Karpas-422 (cell line): Measurements from ENCODE around the gene FAM163B. TPM values are rescaled to one million over a fixed set of nuclear protein-coding genes. Genes with fewer than 3 reads are reported as not detected.
A peak's percentile ranks its signal among the peaks of the same experiment; 100 is the strongest.

Experiments used
- DNase-seq: peaks from one replicate; pipeline ENCODE4 v3.0.0-alpha.2; 2015
- H2AFZ ChIP-seq: fragments of 200-600 bp; sonication (generic); 2 replicates; pipeline ENCODE4 v1.6.1; 2014; ENCODE audit warnings: antibody characterized with exemption, low read length, mixed read lengths
- H3K27ac ChIP-seq: fragments of 200-600 bp; sonication (generic); 2 replicates; pipeline ENCODE4 v1.5.1; 2014; ENCODE audit warnings: mild to moderate bottlenecking, low read length, moderate library complexity
- H3K27me3 ChIP-seq: fragments of 200-600 bp; sonication (generic); 2 replicates; pipeline ENCODE4 v1.6.1; 2014; ENCODE audit warnings: low read length, mixed read lengths
- H3K36me3 ChIP-seq: fragments of 200-600 bp; sonication (generic); 2 replicates; pipeline ENCODE4 v1.6.1; 2014; ENCODE audit warnings: low read length, mixed read lengths; ENCODE audit not compliant: insufficient read depth
- H3K4me1 ChIP-seq: fragments of 200-600 bp; sonication (generic); 2 replicates; pipeline ENCODE4 v1.6.1; 2014; ENCODE audit warnings: mild to moderate bottlenecking, low read length, mixed read lengths
- H3K4me2 ChIP-seq: fragments of 200-600 bp; sonication (generic); 2 replicates; pipeline ENCODE4 v1.6.1; 2014; ENCODE audit warnings: low read length, low read depth, mild to moderate bottlenecking; ENCODE audit not compliant: poor library complexity, severe bottlenecking
- H3K4me3 ChIP-seq: fragments of 200-600 bp; sonication (generic); 2 replicates; pipeline ENCODE4 v1.5.1; 2014; ENCODE audit warnings: mild to moderate bottlenecking, antibody characterized with exemption, low read length, mixed read lengths
- H3K79me2 ChIP-seq: fragments of 200-600 bp; sonication (generic); 2 replicates; pipeline ENCODE4 v1.6.1; 2014; ENCODE audit warnings: mild to moderate bottlenecking, low read length, mixed read lengths
- H3K9ac ChIP-seq: fragments of 200-600 bp; sonication (generic); 2 replicates; pipeline ENCODE4 v1.6.0; 2014; ENCODE audit warnings: low read length
- H3K9me2 ChIP-seq: fragments of 200-600 bp; sonication (generic), shearing (Covaris generic); replicated peaks from 2 replicates; pipeline ENCODE4 v1.6.0; 2014; ENCODE audit warnings: mild to moderate bottlenecking, low read length, moderate library complexity; ENCODE audit not compliant: insufficient read depth
- H3K9me3 ChIP-seq: fragments of 300-700, 200-600 bp; sonication (generic); 2 replicates; pipeline ENCODE4 v1.6.1; 2014; ENCODE audit warnings: low read length, mixed read lengths
- H4K20me1 ChIP-seq: fragments of 200-600 bp; sonication (generic); 2 replicates; pipeline ENCODE4 v1.6.1; 2014; ENCODE audit warnings: mild to moderate bottlenecking, antibody characterized with exemption, low read length, low read depth; ENCODE audit not compliant: insufficient read depth
- total RNA-seq: library from RNA; depleted of rRNA; stranded (reverse); fragments of >200 nt; shearing (Covaris generic); gene quantifications from 2 replicates; pipeline ENCODE4 v1.2.3, GENCODE V29; 2014; ENCODE audit warnings: low replicate concordance

Gene FAM163B
- total RNA-seq, 1 experiment from 2014 or later = not detected

- no peaks in the 10 kb centered on the region for H4K20me1 ChIP-seq
- H3K36me3 ChIP-seq = no peaks in the 10 kb centered on the region
- no peak overlapping the region for H3K4me2 ChIP-seq
- no peaks in the 10 kb centered on the region for H3K9me2 ChIP-seq
- no peaks in the 10 kb centered on the region for H3K79me2 ChIP-seq
- no peak overlapping the region for H3K4me3 ChIP-seq
- H3K9me3 ChIP-seq = no peaks in the 10 kb centered on the region
- no peaks in the 10 kb centered on the region for H3K4me1 ChIP-seq
- H2AFZ ChIP-seq = no peak overlapping the region
- H3K27me3 ChIP-seq = no peaks in the 10 kb centered on the region
- no peak overlapping the region for H3K27ac ChIP-seq
- DNase-seq = no peak
- H3K9ac ChIP-seq = no peak overlapping the region
Observed at GRCh38 chr9:133547116-133547515, 62.1 kb downstream of the FAM163B start.

- Histone ChIP-seq H3K9me2 (no peaks in the 10 kb centered on the region), H3K4me3 (no peak overlapping the region), H4K20me1 (no peaks in the 10 kb centered on the region), H3K79me2 (no peaks in the 10 kb centered on the region), H3K9ac (no peak overlapping the region), H3K27ac (no peak overlapping the region), H3K4me2 (no peak overlapping the region), H3K36me3 (no peaks in the 10 kb centered on the region), H3K9me3 (no peaks in the 10 kb centered on the region), H3K27me3 (no peaks in the 10 kb centered on the region), H3K4me1 (no peaks in the 10 kb centered on the region), H2AFZ (no peak overlapping the region)
- DNase-seq = no peak
Observed at GRCh38 chr9:133546287-133546680, 62.9 kb downstream of the FAM163B start.

- Histone ChIP-seq H3K9me3 (no peaks in the 10 kb centered on the region), H2AFZ (no peak overlapping the region), H3K79me2 (no peaks in the 10 kb centered on the region), H3K9ac (no peak overlapping the region), H3K27ac (no peak overlapping the region), H3K9me2 (no peaks in the 10 kb centered on the region), H3K36me3 (no peaks in the 10 kb centered on the region), H3K4me3 (no peak overlapping the region), H3K4me1 (no peaks in the 10 kb centered on the region), H3K4me2 (no peak overlapping the region), H4K20me1 (no peaks in the 10 kb centered on the region), H3K27me3 (no peaks in the 10 kb centered on the region)
- no peak for DNase-seq
Observed at GRCh38 chr9:133545494-133546286, 63.5 kb downstream of the FAM163B start.

DNA sequence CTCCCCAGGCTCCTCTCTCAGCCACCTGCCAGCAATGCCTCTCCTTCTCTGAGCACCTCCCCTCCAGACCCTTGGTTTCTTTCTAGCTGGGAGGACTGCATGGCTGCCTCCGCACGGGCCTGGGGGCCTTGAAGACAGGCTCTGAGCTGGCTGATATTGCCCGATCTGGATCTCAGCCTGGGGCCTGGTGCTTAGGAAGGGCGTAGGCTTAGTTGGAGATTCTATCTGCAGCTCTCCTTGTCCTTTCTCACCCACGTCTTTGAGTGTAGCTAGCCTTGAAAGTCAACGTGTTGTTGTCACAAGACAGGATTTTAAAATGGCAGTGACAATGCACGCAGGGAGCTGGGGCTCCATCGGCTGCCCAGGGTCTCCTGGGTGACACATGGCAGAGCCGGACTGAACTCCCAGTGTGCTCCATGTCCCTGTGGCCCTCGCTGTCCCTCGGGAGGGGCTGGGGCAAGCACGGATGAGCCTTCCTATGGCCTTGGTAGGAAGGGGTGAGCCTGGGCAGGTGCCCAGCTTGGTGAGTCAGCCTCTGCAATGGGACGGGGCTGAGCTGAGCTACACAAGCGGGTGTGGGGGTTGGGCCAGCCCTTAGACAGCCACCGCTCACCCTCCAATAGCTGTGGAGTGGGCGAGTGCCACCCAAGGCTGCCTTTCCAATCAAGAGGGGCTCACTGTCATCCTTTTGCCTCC is 65.3 kb downstream of the FAM163B start:
- Histone ChIP-seq H3K27me3 (no peaks in the 10 kb centered on the region), H3K9me3 (no peaks in the 10 kb centered on the region), H3K4me3 (no peak overlapping the region), H4K20me1 (no peaks in the 10 kb centered on the region), H3K79me2 (no peaks in the 10 kb centered on the region), H3K9ac (no peak overlapping the region), H3K9me2 (no peaks in the 10 kb centered on the region), H3K36me3 (no peaks in the 10 kb centered on the region), H2AFZ (no peak overlapping the region), H3K4me2 (no peak overlapping the region), H3K27ac (no peak overlapping the region), H3K4me1 (no peaks in the 10 kb centered on the region)
- no peak for DNase-seq

DNA sequence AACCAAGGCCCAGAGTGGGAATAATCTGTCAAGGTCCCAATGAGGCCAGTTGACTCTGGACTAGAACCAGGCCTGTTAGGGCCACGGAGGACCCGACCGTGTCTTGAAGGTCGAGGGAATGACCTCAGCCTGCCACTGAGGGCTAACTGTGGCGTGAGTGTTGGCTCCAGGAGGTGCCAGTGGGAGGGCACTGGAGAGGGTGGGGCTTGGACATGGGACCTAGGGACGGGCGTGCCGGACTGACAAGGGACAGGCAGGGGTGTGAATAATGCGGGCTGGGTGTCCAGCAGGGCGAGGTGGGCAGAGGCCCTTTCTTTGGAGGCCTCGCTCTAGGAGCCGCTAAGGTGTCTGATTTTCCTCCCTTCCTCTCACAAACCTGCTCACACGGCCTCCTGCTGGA is 67.2 kb downstream of the FAM163B start:
- Histone ChIP-seq H3K4me2 (no peak overlapping the region), H3K27me3 (no peaks in the 10 kb centered on the region), H3K4me1 (no peaks in the 10 kb centered on the region), H3K9me3 (no peaks in the 10 kb centered on the region), H3K79me2 (no peaks in the 10 kb centered on the region), H3K36me3 (no peaks in the 10 kb centered on the region), H2AFZ (no peak overlapping the region), H3K27ac (no peak overlapping the region), H3K9ac (no peak overlapping the region), H4K20me1 (no peaks in the 10 kb centered on the region), H3K9me2 (no peaks in the 10 kb centered on the region), H3K4me3 (no peak overlapping the region)
- no peak for DNase-seq

- Histone ChIP-seq H4K20me1 (no peaks in the 10 kb centered on the region), H3K4me3 (no peak overlapping the region), H3K27ac (no peak overlapping the region), H3K4me1 (no peaks in the 10 kb centered on the region), H3K9ac (no peak overlapping the region), H3K9me3 (no peaks in the 10 kb centered on the region), H2AFZ (no peak overlapping the region), H3K9me2 (no peaks in the 10 kb centered on the region), H3K27me3 (no peaks in the 10 kb centered on the region), H3K36me3 (no peaks in the 10 kb centered on the region), H3K79me2 (no peaks in the 10 kb centered on the region), H3K4me2 (peak overlapping the region; percentile 26)
- DNase-seq = no peak
Observed at GRCh38 chr9:133540698-133541025, 68.5 kb downstream of the FAM163B start.

DNA sequence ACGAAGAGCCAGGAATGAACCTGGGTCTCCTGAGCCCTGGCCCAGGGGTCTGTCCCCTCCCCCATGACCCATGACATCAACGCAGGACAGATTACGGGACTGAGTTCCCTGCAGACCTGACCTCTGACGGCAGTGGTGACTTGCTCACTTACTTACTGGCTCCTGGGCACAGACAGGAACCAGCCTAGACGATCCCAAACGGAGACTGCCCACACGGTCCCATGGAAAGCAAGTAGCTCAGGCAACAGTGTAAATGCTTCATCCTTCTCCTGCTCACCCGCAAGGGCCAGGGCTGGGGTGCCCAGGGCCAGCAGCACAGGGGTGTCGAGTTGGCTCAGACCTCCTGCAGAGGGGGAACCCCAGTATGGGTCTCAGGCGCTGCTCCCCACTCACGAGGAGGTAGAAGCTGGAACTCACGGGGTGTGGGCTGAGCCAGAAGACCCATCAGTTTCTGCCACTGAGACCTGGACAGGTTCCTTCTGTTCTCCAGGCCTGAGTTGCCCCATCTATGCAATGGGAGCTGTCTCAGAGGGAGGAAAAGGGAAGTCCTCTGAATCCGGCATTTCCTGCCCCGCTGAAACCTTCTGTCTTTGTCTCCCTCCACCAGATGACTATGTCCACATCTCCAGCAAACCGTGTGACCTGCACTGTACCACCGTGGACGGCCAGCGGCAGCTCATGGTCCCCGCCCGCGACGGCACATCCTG is 69.0 kb downstream of the FAM163B start:
- H4K20me1 ChIP-seq = no peaks in the 10 kb centered on the region

More for the DNA sequence above, 69.0 kb downstream of the FAM163B start:
- H3K36me3 ChIP-seq = no peaks in the 10 kb centered on the region
- no peaks in the 10 kb centered on the region for H3K9me3 ChIP-seq
- H3K4me3 ChIP-seq = no peak overlapping the region
- peak overlapping the region; percentile 26 for H3K4me2 ChIP-seq
- no peaks in the 10 kb centered on the region for H3K27me3 ChIP-seq
- DNase-seq = no peak
- no peaks in the 10 kb centered on the region for H3K4me1 ChIP-seq
- no peaks in the 10 kb centered on the region for H3K9me2 ChIP-seq
- H2AFZ ChIP-seq = no peak overlapping the region
- no peak overlapping the region for H3K9ac ChIP-seq
- H3K27ac ChIP-seq = no peak overlapping the region
- H3K79me2 ChIP-seq = no peaks in the 10 kb centered on the region
